Astrocyte (in vitro differentiated cells and primary cell): ENCODE results near the gene MAPK10.

Experiments
- CTCF ChIP-seq: IDR thresholded peaks from 2 replicates; pipeline ENCODE4 v1.5.1; 2011; ENCODE audit warnings: low read depth, mild to moderate bottlenecking, inconsistent platforms, low read length, moderate library complexity; ENCODE audit not compliant: insufficient read depth
- EZH2 ChIP-seq: IDR thresholded peaks from 2 replicates; pipeline ENCODE4 v1.6.1; 2012; ENCODE audit warnings: mild to moderate bottlenecking, low read length, inconsistent platforms; ENCODE audit not compliant: insufficient read depth

- TF ChIP-seq CTCF (no peak), EZH2 (no peak)
Observed at GRCh38 chr4:86101841-86102240, 258.0 kb downstream of the MAPK10 start.
